ENCODE measurements around the gene SURF6. TPM values are rescaled to one million over a fixed set of nuclear protein-coding genes. Genes with fewer than 3 reads are reported as not detected.
A peak's percentile ranks its signal among the peaks of the same experiment; 100 is the strongest.

Gene SURF6
- total and polyA plus RNA-seq, 8 donors: 10.9 to 31.4 (median 25.7) TPM

DNA sequence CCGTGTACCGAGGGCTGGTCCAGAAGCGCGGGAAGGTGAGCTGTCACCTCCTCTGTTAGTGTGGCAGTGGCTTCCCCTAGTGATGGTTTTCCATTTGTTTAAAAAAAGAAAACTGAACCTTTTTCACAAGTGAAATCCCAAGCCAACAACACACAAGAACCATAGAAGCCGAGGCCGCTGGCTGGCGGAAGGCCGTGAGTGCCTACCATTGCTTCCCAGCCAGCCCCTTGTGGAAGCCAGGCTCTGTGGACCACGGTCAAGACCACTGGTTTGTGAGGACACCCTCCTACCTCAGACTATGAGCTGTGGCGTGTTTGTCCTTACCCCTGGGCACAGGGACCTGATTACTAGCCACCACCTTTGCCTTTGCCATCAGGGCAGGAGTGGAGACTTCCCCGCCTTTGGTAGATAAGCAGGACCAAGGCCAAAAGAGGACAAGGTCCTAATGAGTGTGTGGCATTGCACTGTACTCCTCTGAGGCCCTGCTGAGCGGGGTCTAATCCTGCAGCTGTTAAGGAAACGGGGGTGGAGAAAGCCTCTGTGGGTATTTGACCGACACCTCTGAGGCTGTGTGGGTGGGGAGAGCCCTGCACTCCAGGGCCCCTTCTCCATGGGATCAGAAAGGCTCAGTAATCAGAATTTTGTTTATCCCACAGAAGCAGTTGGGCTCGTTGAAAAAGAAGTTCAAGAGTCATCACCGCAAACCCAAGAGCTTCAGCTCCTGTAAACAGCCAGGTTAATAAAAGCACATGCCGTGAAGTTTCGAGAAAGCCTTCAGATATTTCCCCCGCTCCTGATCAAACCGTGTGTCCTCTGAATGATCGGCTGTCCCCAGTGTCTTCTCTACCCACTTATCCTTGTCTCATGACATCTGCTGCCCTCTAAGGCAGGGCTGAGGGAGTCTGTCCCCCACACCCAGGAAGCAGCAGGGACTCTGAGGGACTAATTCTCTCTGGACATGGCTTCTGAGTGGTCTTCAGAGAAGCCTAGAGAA lies 24.7 kb upstream of the SURF6 start:
- Histone ChIP-seq H3K27ac (no peak overlapping the region), H3K9me3 (no peaks in the 10 kb centered on the region), H3K4me1 (peaks cover 10 to 28% of the 10 kb centered on the region in 2 donors), H3K36me3 (peaks cover 0 to 65% of the 10 kb centered on the region in 2 donors), H3K27me3 (no peaks in the 10 kb centered on the region), H3K4me3 (no peak overlapping the region)
- DNase-seq (peak in 1 of 4 donors; percentile 24), ATAC-seq (no peak)
- no peak for TF ChIP-seq CTCF (IDR thresholded peaks at IDR 0.05)
- intact Hi-C loops (cut with DNase I): no loop called here

GRCh38 chr9:133359399-133360175 lies 23.6 kb upstream of the SURF6 start:
- Histone ChIP-seq H3K36me3 (peaks cover 0 to 54% of the 10 kb centered on the region in 2 donors), H3K4me3 (no peak overlapping the region), H3K9me3 (no peaks in the 10 kb centered on the region), H3K27ac (no peak overlapping the region), H3K27me3 (no peaks in the 10 kb centered on the region), H3K4me1 (peaks cover 20 to 37% of the 10 kb centered on the region in 2 donors)
- peak in 1 of 4 donors; percentile 65 for DNase-seq
- no peak for TF ChIP-seq CTCF (IDR thresholded peaks at IDR 0.05)
- intact Hi-C loops (cut with DNase I): no loop called here
- no peak for ATAC-seq

DNA sequence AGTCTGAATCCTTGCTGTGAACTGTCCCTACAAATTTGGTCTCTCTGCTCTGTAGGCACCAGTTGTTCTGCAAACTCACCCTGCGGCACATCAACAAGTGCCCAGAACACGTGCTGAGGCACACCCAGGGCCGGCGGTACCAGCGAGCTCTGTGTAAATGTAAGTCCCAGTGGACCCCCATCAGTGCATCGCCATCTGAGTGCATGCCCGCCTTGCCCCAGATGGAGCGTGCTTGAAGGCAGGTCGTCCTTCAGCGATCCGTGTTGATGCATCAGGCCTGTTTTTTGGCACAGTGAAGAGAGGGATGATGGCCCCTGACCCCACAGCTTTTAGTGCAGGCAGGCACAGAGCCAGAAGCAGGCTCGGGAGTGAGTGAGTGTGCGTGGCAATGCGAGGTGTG lies 21.7 kb upstream of the SURF6 start:
- intact Hi-C loops (cut with DNase I): no loop called here
- Histone ChIP-seq H3K36me3 (peaks cover 0 to 48% of the 10 kb centered on the region in 2 donors), H3K27me3 (no peaks in the 10 kb centered on the region), H3K4me1 (peaks cover 20 to 39% of the 10 kb centered on the region in 2 donors), H3K9me3 (no peaks in the 10 kb centered on the region), H3K4me3 (peak overlapping the region in 1 of 2 donors; percentile 87), H3K27ac (no peak overlapping the region)
- TF ChIP-seq CTCF (IDR thresholded peaks at IDR 0.05): no peak
- DNase-seq (peak in 1 of 4 donors; percentile 65), ATAC-seq (no peak)

DNA sequence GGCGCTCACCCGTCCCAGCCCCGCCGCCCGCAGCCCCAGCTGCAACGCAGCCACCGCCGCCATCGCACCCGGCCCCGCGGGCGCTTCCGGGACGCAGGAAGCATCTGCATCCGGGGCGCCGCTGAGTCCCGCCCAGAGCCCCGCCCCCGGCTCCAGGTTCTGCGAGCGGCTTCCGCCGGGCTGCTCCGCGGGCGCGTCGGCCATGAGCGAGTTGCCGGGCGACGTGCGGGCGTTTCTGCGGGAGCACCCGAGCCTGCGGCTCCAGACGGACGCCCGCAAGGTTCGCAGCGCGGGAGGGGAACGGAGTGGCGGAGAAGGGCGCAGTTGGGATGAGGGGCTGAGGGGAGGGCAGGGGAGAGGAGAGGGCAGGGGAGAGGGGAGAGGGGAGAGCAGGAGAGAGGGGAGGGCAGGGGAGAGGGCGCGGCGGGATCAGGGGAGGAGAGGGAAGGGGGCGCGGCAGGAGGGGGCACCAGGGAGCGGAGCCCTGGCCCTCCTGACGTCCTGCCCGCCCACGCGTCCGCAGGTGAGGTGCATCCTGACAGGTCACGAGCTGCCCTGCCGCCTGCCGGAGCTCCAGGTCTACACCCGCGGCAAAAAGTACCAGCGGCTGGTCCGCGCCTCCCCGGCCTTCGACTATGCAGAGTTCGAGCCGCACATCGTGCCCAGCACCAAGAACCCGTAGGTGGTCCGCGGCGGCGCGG lies 20.6 kb upstream of the SURF6 start, which contains the start of the genes SURF1 and SURF2:
SURF1 (minus strand) TSS at position 97 of the 701 bp plus-strand sequence; CDS start at position 63, 34 bp downstream.
SURF2 (plus strand) TSS at position 160 of the 701 bp plus-strand sequence; CDS start at position 203, 43 bp downstream.
- intact Hi-C loops (cut with DNase I): no loop called here
- Histone ChIP-seq H3K9me3 (no peaks in the 10 kb centered on the region), H3K27ac (peak within 1 kb of the TSS; percentile 33 to 84), H3K4me1 (peaks cover 20 to 39% of the 10 kb centered on the region in 2 donors), H3K36me3 (peaks cover 0 to 48% of the 10 kb centered on the region in 2 donors), H3K27me3 (no peaks in the 10 kb centered on the region), H3K4me3 (peak within 1 kb of the TSS; percentile 74 to 87)
- ATAC-seq (peak; percentile 95), DNase-seq (peak; percentile 73 to 99 (median 88))
- TF ChIP-seq CTCF (IDR thresholded peaks at IDR 0.05): no peak
